Measurements from ENCODE around the gene GALNT13. TPM values are rescaled to one million over a fixed set of nuclear protein-coding genes. Genes with fewer than 3 reads are reported as not detected.

GALNT13 gene
- total and polyA plus RNA-seq, 12 donors, result 0.54 to 11.8 (median 3.1) TPM; not detected in 1

DNA sequence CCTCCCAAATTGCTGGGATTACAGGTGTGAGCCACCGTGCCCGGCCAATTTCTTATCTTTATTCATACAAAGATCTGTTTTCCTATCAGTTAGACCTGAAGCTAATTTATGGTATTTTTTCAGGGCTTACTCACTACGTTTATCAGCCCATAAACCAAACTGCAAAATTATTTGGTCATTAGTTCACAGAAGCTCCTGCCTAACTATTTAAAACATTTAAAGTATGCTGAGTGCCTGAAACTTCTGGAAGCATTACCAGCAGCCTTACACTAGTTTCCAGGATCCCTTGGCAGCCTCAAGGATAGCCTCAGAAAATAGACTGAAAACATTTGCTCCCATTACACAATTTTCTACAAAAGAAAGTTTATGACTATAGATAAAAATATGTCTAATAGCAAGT is 68.8 kb downstream of the GALNT13 start:
- no peaks in the 10 kb centered on the region for H3K36me3 ChIP-seq (replicated peaks in 1 of 2)
- 44 to 45% (median 45%) methylated on average over 3 of the region's 3 CpGs for WGBS, 4 donors
- intact Hi-C loops (cut with DNase I), result no loop called here
- no peak for DNase-seq
- no peak overlapping the region for H3K4me3 ChIP-seq
- H3K9me3 ChIP-seq (replicated peaks in 1 of 3), result no peaks in the 10 kb centered on the region
- TF ChIP-seq, protein P1, sequence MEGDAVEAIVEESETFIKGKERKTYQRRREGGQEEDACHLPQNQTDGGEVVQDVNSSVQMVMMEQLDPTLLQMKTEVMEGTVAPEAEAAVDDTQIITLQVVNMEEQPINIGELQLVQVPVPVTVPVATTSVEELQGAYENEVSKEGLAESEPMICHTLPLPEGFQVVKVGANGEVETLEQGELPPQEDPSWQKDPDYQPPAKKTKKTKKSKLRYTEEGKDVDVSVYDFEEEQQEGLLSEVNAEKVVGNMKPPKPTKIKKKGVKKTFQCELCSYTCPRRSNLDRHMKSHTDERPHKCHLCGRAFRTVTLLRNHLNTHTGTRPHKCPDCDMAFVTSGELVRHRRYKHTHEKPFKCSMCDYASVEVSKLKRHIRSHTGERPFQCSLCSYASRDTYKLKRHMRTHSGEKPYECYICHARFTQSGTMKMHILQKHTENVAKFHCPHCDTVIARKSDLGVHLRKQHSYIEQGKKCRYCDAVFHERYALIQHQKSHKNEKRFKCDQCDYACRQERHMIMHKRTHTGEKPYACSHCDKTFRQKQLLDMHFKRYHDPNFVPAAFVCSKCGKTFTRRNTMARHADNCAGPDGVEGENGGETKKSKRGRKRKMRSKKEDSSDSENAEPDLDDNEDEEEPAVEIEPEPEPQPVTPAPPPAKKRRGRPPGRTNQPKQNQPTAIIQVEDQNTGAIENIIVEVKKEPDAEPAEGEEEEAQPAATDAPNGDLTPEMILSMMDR (IDR thresholded peaks at IDR 0.05), result no peak
- TF ChIP-seq POLR2A (IDR thresholded peaks at IDR 0.05), result no peak
- no peak overlapping the region for H3K27ac ChIP-seq
- no peaks in the 10 kb centered on the region for H3K4me1 ChIP-seq (replicated peaks in 1 of 2)
- no peaks in the 10 kb centered on the region for H3K27me3 ChIP-seq

DNA sequence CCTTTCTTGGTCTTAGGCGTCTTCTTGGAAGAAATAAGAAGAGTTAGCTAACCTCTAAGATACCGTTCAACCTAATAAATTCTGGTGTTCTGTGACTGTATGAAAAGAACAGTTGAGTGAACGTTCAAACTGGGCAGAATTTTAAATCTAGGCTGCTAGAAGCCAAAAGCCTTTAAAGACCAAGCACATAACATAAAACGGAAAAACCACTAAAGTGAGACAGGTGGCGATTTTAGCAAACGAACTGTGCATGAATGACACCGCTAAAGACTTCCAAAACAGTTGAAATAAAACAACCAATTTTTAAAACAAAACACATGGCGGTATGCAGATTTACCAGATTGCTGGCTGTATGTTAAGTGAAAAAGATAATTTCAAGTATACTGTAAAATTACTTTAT is 73.1 kb downstream of the GALNT13 start:
- DNase-seq, result no peak
- Histone ChIP-seq H3K9me3 (replicated peaks in 1 of 3) (no peaks in the 10 kb centered on the region), H3K4me3 (no peak overlapping the region), H3K27ac (no peak overlapping the region), H3K4me1 (replicated peaks in 1 of 2) (no peaks in the 10 kb centered on the region), H3K36me3 (replicated peaks in 1 of 2) (no peaks in the 10 kb centered on the region), H3K27me3 (no peaks in the 10 kb centered on the region)
- intact Hi-C loops (cut with DNase I), result no loop called here
- 83 to 91% (median 85%) methylated on average over 8 of the region's 8 CpGs for WGBS, 4 donors
- TF ChIP-seq, protein P1 (IDR thresholded peaks at IDR 0.05), result no peak
- TF ChIP-seq POLR2A (IDR thresholded peaks at IDR 0.05), result no peak

DNA sequence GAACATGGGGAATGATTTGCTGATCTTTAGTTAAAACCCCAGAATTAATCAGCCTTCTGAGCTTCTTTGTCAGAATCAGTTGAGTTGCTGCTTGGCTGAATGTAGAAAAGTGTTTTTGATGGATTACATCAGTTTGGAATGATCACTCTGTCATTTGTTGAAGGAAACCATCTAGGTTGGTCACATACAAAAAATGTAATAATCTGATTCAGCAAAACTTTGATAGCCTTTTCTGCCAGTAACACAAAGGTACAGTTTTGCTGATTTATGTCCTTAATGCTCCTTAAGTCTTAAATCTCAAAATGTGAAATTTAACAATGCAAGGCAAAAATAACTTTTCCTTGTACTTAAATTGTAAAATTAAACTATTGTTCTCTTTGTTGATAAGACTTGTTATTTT is 74.3 kb downstream of the GALNT13 start:
- no peaks in the 10 kb centered on the region for H3K36me3 ChIP-seq (replicated peaks in 1 of 2)
- no peak overlapping the region for H3K4me3 ChIP-seq
- TF ChIP-seq, protein P1 (IDR thresholded peaks at IDR 0.05), result no peak
- no peak for TF ChIP-seq POLR2A (IDR thresholded peaks at IDR 0.05)
- intact Hi-C loops (cut with DNase I), result no loop called here
- H3K9me3 ChIP-seq (replicated peaks in 1 of 3), result no peaks in the 10 kb centered on the region
- H3K4me1 ChIP-seq (replicated peaks in 1 of 2), result no peaks in the 10 kb centered on the region
- no peaks in the 10 kb centered on the region for H3K27me3 ChIP-seq
- no peak overlapping the region for H3K27ac ChIP-seq
- DNase-seq, result no peak

DNA sequence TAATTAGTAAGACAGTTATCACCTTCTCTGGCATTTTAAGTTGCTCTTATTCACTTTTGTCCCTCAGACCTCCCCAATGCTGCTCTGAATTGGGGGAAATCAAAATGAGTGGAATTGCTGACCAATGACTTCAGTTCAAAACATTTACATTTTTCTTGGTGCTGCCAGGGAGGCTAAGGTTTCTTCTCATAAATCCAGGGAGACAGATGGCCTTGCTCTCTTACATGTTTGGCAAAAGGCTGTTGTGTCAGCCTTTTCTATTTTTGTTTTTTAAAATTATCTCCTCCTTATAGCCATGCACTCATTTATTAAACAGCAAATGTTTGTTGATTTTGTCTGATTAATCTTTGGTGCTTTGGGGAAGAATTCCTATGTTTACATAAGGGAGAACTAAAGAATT is 82.0 kb downstream of the GALNT13 start:
- H3K27me3 ChIP-seq, result no peaks in the 10 kb centered on the region
- intact Hi-C loops (cut with DNase I), result no loop called here
- DNase-seq, result no peak

More for the DNA sequence above, 82.0 kb downstream of the GALNT13 start:
- Histone ChIP-seq H3K9me3 (replicated peaks in 1 of 3) (no peaks in the 10 kb centered on the region), H3K36me3 (replicated peaks in 1 of 2) (no peaks in the 10 kb centered on the region), H3K27ac (no peak overlapping the region), H3K4me3 (no peak overlapping the region), H3K4me1 (replicated peaks in 1 of 2) (no peaks in the 10 kb centered on the region)
- TF ChIP-seq POLR2A (IDR thresholded peaks at IDR 0.05), result no peak
- TF ChIP-seq, protein P1 (IDR thresholded peaks at IDR 0.05), result no peak

Data from adrenal gland (tissue), 12 donors.